ENCODE data around the gene PREB.
A peak's percentile ranks its signal among the peaks of the same experiment; 100 is the strongest.

PREB gene

GRCh38 chr2:27093430-27094352 is 40.7 kb downstream of the PREB start:
- no peak overlapping the region for H3K27ac ChIP-seq
- no peak overlapping the region for H3K4me3 ChIP-seq (ENCODE audit: low read depth, low read length)
- H3K9me3 ChIP-seq (ENCODE audit: severe bottlenecking): no peaks in the 10 kb centered on the region
- H3K36me3 ChIP-seq: no peaks in the 10 kb centered on the region
- TF ChIP-seq CTCF (IDR thresholded peaks at IDR 0.05; ENCODE audit: low read depth, low read length): 0 out of 2 replicates have a peak, but pooled peaks have one; percentile 12
- no peaks in the 10 kb centered on the region for H3K27me3 ChIP-seq (ENCODE audit: insufficient read depth, low read depth, severe bottlenecking)
- peak; percentile 67 for DNase-seq

GRCh38 chr2:27092696-27093429 is 41.6 kb downstream of the PREB start:
- no peak for DNase-seq
- H3K27ac ChIP-seq: no peak overlapping the region
- no peak overlapping the region for H3K4me3 ChIP-seq (ENCODE audit: low read depth, low read length)
- H3K9me3 ChIP-seq (ENCODE audit: severe bottlenecking): no peaks in the 10 kb centered on the region
- TF ChIP-seq CTCF (IDR thresholded peaks at IDR 0.05; ENCODE audit: low read depth, low read length): no peak
- no peaks in the 10 kb centered on the region for H3K27me3 ChIP-seq (ENCODE audit: insufficient read depth, low read depth, severe bottlenecking)
- no peaks in the 10 kb centered on the region for H3K36me3 ChIP-seq

- no peaks in the 10 kb centered on the region for H3K9me3 ChIP-seq (ENCODE audit: severe bottlenecking)
- H3K27ac ChIP-seq: no peak overlapping the region
- no peak for DNase-seq
- no peak overlapping the region for H3K4me3 ChIP-seq (ENCODE audit: low read depth, low read length)
- TF ChIP-seq CTCF (IDR thresholded peaks at IDR 0.05; ENCODE audit: low read depth, low read length): 0 out of 2 replicates have a peak, but pooled peaks have one; percentile 10
- H3K27me3 ChIP-seq (ENCODE audit: insufficient read depth, low read depth, severe bottlenecking): no peaks in the 10 kb centered on the region
- no peaks in the 10 kb centered on the region for H3K36me3 ChIP-seq
Observed at GRCh38 chr2:27091746-27092695, 42.4 kb downstream of the PREB start.

GRCh38 chr2:27089111-27089954 is 45.1 kb downstream of the PREB start:
- no peaks in the 10 kb centered on the region for H3K9me3 ChIP-seq (ENCODE audit: severe bottlenecking)
- no peaks in the 10 kb centered on the region for H3K27me3 ChIP-seq (ENCODE audit: insufficient read depth, low read depth, severe bottlenecking)
- H3K36me3 ChIP-seq: no peaks in the 10 kb centered on the region
- no peak overlapping the region for H3K27ac ChIP-seq
- TF ChIP-seq CTCF (IDR thresholded peaks at IDR 0.05; ENCODE audit: low read depth, low read length): no peak
- H3K4me3 ChIP-seq (ENCODE audit: low read depth, low read length): no peak overlapping the region
- no peak for DNase-seq

GRCh38 chr2:27088634-27089033 is 45.8 kb downstream of the PREB start:
- Histone ChIP-seq H3K4me3 (ENCODE audit: low read depth, low read length) (no peak overlapping the region), H3K36me3 (no peaks in the 10 kb centered on the region), H3K27me3 (ENCODE audit: insufficient read depth, low read depth, severe bottlenecking) (no peaks in the 10 kb centered on the region), H3K27ac (no peak overlapping the region), H3K9me3 (ENCODE audit: severe bottlenecking) (no peaks in the 10 kb centered on the region)
- no peak for DNase-seq
- no peak for TF ChIP-seq CTCF (IDR thresholded peaks at IDR 0.05; ENCODE audit: low read depth, low read length)

Data from WERI-Rb-1 (cell line).